ENCODE results near the gene CAMTA1. TPM values are rescaled to one million over a fixed set of nuclear protein-coding genes. Genes with fewer than 3 reads are reported as not detected.
A peak's percentile ranks its signal among the peaks of the same experiment; 100 is the strongest.

The CAMTA1 gene
- total RNA-seq, 1 donor from 2014 or later, result 62.9 TPM

DNA sequence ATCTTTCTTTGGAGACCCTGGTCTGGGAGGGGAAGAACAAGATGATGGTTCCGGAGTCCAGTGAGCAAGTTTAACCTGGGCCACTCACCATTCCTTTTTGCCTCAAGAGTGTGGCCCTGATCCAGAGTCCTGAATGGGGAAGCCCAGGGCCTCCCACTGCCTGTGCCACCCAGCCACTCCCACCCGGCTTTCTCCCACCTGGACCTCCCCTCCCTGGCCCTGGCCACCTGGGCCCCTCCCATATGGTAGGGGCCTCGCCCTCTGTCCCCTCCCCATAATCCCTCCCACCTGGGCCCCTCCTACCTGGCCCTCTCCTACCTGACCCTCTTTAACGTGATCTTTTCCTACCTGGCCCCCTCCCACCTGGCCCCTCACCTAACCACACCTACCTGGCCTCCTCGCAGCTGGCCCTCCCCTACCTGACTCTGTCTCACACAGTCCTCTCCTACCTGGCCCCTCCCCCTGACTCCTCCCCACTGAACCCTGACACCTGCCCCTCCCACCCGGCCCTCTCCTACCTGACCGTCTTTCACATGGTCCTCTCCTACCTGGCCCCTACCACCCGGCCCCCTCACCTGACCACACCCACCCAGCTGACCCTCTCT, 765.1 kb downstream of the CAMTA1 start:
- Histone ChIP-seq H3K4me3 (no peak overlapping the region), H3K36me3 (no peaks in the 10 kb centered on the region), H3K4me1 (peaks cover 32% of the 10 kb centered on the region), H3K9me3 (no peaks in the 10 kb centered on the region), H3K27me3 (no peaks in the 10 kb centered on the region), H3K27ac (no peak overlapping the region)
- intact Hi-C loops (cut with DNase I), result no loop called here
- TF ChIP-seq, protein P1, sequence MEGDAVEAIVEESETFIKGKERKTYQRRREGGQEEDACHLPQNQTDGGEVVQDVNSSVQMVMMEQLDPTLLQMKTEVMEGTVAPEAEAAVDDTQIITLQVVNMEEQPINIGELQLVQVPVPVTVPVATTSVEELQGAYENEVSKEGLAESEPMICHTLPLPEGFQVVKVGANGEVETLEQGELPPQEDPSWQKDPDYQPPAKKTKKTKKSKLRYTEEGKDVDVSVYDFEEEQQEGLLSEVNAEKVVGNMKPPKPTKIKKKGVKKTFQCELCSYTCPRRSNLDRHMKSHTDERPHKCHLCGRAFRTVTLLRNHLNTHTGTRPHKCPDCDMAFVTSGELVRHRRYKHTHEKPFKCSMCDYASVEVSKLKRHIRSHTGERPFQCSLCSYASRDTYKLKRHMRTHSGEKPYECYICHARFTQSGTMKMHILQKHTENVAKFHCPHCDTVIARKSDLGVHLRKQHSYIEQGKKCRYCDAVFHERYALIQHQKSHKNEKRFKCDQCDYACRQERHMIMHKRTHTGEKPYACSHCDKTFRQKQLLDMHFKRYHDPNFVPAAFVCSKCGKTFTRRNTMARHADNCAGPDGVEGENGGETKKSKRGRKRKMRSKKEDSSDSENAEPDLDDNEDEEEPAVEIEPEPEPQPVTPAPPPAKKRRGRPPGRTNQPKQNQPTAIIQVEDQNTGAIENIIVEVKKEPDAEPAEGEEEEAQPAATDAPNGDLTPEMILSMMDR (IDR thresholded peaks at IDR 0.05), result no peak
- TF ChIP-seq POLR2AphosphoS5 (IDR thresholded peaks at IDR 0.05; ENCODE audit: insufficient read depth in 1 of 2, low read depth in 1 of 2), result no peak
- no peak for DNase-seq (ENCODE audit: extremely low spot score in 2 of 2)

DNA sequence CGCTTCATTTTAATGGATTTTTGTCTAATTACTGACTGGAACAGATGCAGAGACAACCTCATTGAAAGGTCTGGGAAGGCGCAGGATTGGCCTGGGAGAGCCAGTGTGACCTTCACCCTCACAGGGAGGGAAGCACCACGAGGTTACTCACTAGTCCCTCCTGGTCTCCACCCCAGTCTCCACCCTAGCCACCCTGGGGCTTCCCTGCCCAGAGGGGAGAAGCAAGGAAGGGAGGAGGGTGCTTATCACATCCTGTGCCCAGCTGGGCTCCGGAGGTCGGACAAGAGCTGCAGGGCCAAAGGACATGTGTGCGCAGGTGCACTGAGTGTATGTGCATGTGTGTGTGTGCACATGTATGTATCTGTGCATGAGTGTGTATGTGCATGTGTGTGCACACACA, 765.7 kb downstream of the CAMTA1 start:
- DNase-seq (ENCODE audit: extremely low spot score in 2 of 2), result no peak
- H3K4me3 ChIP-seq, result no peak overlapping the region
- H3K27ac ChIP-seq, result no peak overlapping the region
- H3K9me3 ChIP-seq, result no peaks in the 10 kb centered on the region
- H3K27me3 ChIP-seq, result no peaks in the 10 kb centered on the region
- no peaks in the 10 kb centered on the region for H3K36me3 ChIP-seq
- TF ChIP-seq, protein P1 (IDR thresholded peaks at IDR 0.05), result no peak
- TF ChIP-seq POLR2AphosphoS5 (IDR thresholded peaks at IDR 0.05; ENCODE audit: insufficient read depth in 1 of 2, low read depth in 1 of 2) (no peak), POLR2A (IDR thresholded peaks at IDR 0.05) (no peak)
- intact Hi-C loops (cut with DNase I), result no loop called here
- H3K4me1 ChIP-seq, result peaks cover 32% of the 10 kb centered on the region

DNA sequence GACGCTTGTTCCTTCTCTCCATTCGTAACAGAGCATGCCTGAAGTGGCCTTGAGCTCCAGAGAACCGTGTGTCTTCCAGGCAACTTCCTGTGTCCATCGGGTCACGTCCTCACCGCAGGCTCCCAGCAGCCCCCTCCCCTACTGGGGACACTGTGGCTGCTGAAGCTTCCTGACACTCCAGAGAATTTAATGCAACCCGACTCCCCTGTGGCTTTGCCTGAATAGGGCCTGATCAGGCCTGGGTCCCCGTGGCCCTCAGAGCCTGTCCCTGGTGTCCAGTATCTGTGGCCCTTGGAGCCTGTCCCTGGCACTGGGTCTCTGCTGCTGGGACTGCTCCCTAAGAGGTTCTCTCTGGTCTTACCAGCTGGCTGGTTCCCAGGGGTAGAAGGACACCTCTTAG, 766.2 kb downstream of the CAMTA1 start:
- intact Hi-C loops (cut with DNase I), result no loop called here
- H3K4me3 ChIP-seq, result no peak overlapping the region
- no peak for DNase-seq (ENCODE audit: extremely low spot score in 2 of 2)
- peaks cover 32% of the 10 kb centered on the region for H3K4me1 ChIP-seq
- H3K9me3 ChIP-seq, result no peaks in the 10 kb centered on the region
- no peaks in the 10 kb centered on the region for H3K27me3 ChIP-seq
- H3K27ac ChIP-seq, result peak overlapping the region; percentile 13
- no peaks in the 10 kb centered on the region for H3K36me3 ChIP-seq
- no peak for TF ChIP-seq POLR2A (IDR thresholded peaks at IDR 0.05)
- TF ChIP-seq POLR2AphosphoS5 (IDR thresholded peaks at IDR 0.05; ENCODE audit: insufficient read depth in 1 of 2, low read depth in 1 of 2), result no peak
- TF ChIP-seq, protein P1 (IDR thresholded peaks at IDR 0.05), result no peak

DNA sequence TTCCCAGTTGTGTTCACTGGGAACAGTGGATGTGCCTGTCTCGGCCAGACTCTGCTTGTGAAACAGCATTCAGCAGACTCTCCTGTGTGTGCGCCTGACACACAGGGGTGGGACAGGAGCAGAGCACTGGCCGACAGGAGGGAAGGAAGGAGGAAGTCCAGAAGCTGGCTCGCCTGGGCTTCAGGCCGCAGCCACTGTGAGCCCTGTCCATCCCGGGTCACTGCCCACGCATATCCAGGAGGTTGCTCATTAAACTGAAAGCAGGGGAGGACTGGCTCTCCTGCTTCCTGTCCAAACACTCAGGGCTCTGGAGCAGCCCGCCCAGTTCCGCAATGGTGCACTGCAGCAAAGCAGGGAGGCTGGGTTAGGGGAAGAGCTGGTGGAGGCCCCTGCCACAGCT, 767.1 kb downstream of the CAMTA1 start:
- no peak for DNase-seq (ENCODE audit: extremely low spot score in 2 of 2)
- peaks cover 32% of the 10 kb centered on the region for H3K4me1 ChIP-seq
- H3K36me3 ChIP-seq, result no peaks in the 10 kb centered on the region
- no peak overlapping the region for H3K27ac ChIP-seq
- H3K9me3 ChIP-seq, result no peaks in the 10 kb centered on the region
- intact Hi-C loops (cut with DNase I), result no loop called here
- no peak overlapping the region for H3K4me3 ChIP-seq
- H3K27me3 ChIP-seq, result no peaks in the 10 kb centered on the region
- TF ChIP-seq POLR2AphosphoS5 (IDR thresholded peaks at IDR 0.05; ENCODE audit: insufficient read depth in 1 of 2, low read depth in 1 of 2) (peak in 1 of 2 donors; percentile 47), POLR2A (IDR thresholded peaks at IDR 0.05) (no peak)

DNA sequence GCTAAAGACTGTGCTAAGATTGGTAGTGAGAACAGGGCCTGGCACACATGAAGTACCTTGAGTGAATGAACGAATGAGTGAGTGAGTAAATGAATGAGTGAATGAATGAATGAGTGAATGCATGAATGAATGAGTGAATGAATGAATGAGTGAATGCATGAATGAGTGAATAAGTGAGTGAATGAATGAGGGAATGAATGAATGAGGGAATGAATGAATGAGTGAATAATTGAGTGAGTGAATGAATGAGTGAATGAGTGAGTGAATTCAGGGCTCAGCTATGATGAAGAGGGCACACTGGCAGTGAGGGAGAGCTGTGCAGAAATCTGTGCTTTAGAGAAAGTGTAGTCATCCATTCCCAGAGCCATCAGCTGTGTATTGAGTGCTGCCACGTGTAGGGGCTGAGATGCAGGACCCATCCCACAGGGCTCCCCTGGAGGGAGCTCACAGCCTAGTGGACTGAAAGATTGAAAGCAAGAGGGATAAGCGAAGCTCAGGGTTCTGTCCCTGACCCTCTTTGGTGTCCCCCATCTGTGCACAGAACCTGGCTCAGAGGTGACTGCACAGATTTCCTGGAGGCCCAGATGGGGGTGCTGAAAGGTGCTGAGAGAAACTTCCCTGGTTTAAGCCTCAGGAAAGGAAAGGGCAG, 767.9 kb downstream of the CAMTA1 start:
- no peak overlapping the region for H3K27ac ChIP-seq
- no peaks in the 10 kb centered on the region for H3K27me3 ChIP-seq
- intact Hi-C loops (cut with DNase I), result no loop called here
- H3K36me3 ChIP-seq, result no peaks in the 10 kb centered on the region
- H3K4me1 ChIP-seq, result peaks cover 32% of the 10 kb centered on the region
- no peak for DNase-seq (ENCODE audit: extremely low spot score in 2 of 2)
- no peaks in the 10 kb centered on the region for H3K9me3 ChIP-seq
- TF ChIP-seq POLR2AphosphoS5 (IDR thresholded peaks at IDR 0.05; ENCODE audit: insufficient read depth in 1 of 2, low read depth in 1 of 2) (no peak), POLR2A (IDR thresholded peaks at IDR 0.05) (no peak)
- TF ChIP-seq, protein P1 (IDR thresholded peaks at IDR 0.05), result no peak
- no peak overlapping the region for H3K4me3 ChIP-seq
